Measurements from ENCODE around the gene NSMCE4A.

GRCh38 chr10:122010405-122011050 lies 35.5 kb upstream of the NSMCE4A start:
- TF ChIP-seq CTCF (IDR thresholded peaks at IDR 0.05) (no peak), EP300 (IDR thresholded peaks at IDR 0.05; ENCODE audit: low read depth) (no peak), POLR2A (IDR thresholded peaks at IDR 0.05) (no peak)
